ENCODE measurements around the gene SGMS2.

Gene SGMS2

DNA sequence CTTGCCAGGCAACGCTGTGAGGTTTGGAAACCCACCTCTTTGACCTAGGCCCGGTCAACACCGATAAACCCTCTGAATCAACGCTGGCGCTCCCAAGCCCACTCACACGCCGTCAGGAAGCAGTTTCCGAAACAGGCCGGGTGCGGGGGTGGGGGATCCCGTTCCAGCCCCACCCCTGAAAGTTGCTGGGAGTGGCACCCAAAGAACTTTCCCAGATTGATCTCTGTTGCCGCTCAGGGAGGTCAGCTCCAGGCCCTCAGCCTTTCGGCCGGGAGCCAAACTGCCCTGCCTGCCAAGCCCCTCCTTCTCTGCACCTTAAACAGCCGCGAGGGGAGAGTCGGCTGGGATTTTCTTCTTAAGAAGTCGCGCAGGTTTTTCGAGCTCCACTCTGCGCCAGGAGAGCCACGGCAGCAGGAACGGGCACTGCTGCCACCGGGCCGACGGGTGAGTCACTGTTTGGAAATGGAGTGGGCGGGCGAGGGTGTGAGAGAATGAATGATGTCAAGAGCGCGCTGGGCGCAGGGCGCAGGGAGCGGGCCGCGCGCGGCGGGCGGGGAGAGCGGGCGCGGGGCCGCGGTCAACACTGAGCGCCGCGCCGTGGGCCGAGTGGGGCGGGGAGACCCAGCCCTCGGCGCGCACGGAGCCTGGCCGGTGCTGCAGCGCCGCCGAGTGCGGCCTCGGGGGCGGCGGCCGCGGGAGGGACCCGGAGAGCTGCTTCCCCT is at the start of gene SGMS2:
Gene SGMS2 (plus strand): TSS at position 583 of the 722 bp plus-strand sequence. CDS start 70,622 bp downstream, outside the sequence.
- DNase-seq (ENCODE audit: low read depth): peak; percentile 62

DNA sequence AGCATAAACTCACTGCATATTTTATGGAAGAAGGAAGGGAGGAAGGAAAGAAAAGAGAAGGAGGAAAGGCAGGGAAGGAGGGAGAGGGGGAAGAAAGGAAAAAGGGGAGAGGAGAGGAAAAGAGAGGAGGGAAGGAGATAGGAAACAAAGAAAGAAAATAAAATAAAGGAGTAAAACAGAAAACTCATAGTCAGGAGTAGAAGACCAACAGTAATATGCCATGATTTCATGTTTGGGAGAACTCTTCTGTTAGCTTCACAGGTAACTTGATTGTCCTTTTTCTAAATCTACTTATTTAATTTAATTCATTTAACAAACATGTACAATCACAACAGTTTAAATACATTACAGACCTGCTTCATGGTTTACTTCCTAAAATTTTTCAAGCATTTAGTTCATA is 46.8 kb upstream of the SGMS2 start:
- DNase-seq (ENCODE audit: low read depth): no peak

DNA sequence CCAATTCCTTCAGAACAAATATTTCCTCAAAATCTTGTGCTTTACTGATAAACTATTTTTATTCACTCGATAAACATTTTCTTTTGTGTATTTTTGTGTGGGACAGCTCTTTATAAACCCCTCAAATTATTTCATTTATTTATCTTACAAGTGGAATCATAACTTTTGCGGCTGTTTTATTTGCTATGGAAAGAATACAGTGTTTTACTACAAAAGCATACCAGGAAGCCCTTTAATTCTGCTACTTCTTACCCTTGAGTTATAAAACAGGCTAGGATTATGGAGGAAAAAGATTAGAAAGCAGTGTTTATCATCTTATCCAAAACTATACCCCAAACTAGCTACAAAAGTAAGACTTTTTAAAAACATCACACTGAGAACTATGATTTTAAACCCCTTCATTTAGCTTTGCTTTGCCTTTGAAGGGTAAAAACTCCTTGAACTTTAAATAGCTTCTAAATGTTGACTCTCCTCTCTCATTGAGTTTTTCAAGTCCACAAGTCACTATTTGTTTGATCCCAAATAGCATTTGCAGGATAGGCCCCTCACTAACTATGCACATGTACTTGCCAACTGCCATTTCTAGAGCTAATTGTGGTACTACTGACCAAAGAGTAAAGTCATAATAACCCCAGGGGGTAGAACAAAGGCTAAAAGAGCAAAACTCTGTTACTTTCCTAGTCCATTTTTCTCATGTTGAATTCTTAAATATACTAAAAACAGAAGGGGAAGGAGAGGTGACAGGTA is 45.8 kb upstream of the SGMS2 start:
- DNase-seq (ENCODE audit: low read depth): no peak

GRCh38 chr4:107780665-107781064 is 44.1 kb upstream of the SGMS2 start:
- no peak for DNase-seq (ENCODE audit: low read depth)

- DNase-seq (ENCODE audit: low read depth): no peak
These were observed 32.8 kb upstream of the SGMS2 start for GRCh38 chr4:107791902-107792301.

DNA sequence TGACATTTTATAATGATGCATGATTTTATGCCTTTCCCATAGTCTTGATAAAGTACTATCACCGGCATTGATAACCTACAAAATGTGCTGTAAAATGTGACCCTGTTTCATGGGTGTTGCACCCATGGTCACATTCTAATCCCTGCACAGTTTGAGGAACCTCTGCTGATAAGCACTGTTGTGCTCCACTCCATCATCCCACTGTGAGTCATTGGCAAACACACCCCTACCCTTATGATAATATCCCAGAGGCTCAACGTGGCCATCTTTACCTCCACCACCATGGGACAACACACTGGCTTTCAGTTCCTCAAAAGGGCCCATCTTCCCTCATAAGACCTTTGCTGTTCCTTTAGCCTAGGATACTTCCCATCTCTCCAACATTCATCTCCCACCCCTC is 32.0 kb upstream of the SGMS2 start:
- no peak for DNase-seq (ENCODE audit: low read depth)

DNA sequence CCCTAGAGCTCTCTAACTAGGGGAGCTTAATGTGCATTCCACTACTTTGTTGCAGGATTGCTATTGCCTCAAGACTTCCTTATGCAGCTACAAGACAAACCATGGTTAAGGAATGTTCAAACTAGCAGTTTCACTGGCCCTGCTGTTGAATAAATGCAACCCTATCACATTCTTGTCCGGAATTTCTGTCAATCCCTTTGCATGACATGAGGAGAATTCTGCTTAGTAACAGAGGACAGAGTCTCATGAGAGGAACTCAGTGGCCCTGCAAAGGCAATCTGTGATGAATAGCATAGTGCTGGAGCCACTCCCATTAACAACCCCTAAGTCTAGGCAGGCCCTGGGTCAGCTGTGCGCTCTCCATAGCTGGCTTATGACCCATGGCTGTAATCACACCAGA is 30.7 kb upstream of the SGMS2 start:
- no peak for DNase-seq (ENCODE audit: low read depth)

DNA sequence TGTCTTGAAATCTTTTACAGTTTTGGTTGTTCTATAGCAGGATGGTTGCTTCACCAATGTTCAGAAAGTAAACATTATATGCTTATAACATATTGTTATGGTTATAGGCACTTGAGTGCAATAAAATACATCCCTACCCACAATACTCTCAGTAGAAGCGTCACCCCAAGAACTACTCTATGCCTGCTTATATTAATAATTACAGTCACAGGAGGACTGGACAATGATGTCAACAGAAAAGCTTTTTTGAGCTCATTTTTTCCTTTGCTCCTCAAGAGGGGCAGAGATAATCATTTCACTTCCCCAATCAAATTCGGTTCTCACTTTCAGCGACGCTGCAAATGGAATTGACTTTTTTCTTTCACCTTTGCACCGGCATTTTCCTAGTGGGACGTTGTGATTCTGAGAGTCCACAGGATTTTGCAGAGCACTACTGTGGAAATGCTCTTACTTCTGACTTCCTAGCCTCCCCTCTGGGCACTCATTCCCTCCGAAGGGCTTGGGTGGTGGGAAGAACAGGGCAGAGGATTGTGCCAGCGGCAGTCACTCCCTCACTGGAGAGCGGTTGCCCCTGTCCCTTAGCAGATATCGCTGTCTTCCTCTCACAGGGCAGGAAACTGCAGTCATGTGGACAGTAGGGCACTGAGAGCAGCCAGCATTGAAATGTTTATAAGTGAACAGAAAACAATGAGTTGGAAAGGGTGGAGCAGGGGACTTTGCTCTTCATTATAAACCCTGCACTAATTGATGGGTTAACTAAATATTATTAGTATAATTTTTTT is 24.9 kb upstream of the SGMS2 start:
- DNase-seq (ENCODE audit: low read depth): no peak

DNA sequence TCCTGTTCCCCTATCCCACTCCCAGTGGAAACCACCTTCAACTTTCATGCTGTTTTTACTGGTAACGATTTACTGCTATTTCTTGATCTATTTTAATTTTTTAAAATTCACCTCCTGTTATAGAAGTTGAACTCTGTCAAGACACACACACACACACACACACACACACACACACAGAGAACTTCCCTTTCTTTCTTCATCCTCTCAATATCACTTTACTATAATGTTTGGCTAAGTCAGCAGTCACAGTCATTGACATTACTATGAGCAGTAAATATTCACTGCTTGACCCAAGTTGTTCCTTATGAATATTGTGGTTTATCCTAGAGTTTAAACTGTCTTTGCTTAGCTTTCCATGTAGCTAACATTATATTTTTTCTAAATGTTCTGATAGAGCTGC is 24.0 kb upstream of the SGMS2 start:
- no peak for DNase-seq (ENCODE audit: low read depth)

- DNase-seq (ENCODE audit: low read depth): no peak
These were observed 22.9 kb upstream of the SGMS2 start for GRCh38 chr4:107801766-107802211.

DNA sequence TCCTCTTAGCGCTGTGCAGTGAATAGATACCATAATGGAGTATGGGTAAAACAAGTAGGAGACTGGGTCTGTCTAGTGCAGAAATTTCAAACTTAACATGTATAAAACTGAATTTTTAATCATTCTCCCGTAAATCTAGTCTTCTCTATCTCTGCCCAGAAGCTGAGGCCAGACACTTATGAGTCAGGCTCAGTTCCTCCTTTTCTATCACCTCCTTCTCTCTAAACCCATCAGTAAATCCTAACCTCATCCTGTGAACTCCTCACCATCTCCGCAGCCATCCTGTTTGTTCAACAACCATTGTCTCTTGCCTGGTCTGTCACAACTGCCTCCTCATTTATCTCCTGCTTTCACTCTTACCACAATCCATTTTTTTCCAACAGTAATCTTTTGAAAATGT is 19.8 kb upstream of the SGMS2 start:
- no peak for DNase-seq (ENCODE audit: low read depth)

- DNase-seq (ENCODE audit: low read depth): no peak
These were observed 18.5 kb upstream of the SGMS2 start for GRCh38 chr4:107806196-107806595.

DNA sequence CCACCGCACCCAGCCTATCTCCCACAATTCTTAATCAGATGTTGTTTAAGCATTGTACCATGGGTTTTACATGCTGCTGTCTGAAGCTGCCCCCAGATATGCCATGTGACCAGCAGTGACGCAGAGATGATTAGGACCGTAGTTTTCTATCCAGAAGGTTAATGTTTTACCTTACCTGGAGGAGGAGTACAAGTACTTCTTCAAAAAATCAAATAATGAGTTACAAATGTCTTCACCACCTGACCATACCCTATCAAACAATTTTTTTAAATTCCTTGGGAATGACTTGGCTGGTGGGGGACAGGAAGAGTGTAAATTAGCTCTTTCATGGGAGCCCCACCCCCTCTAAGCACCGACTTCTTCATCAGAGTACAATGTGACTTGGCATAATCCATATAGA is 16.2 kb upstream of the SGMS2 start:
- DNase-seq (ENCODE audit: low read depth): no peak

DNA sequence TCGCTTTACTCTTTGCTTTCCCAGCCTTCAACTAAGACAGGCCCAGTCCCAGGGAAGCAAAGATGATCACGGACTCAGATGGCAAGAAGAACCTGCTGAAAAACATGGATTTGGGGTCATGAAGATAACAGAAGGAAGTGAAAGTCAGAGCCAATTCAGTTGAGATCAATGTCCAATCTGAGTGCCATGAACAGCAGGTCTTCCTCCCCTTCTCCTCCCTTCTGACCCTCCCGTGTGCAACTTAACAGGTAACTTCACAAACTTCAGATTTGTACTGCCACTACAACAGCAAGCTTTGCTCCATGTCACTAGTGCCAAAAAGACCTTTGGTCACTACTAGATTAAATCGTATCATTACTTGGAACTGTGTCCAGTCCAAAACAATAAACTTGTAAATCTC is 15.5 kb upstream of the SGMS2 start:
- no peak for DNase-seq (ENCODE audit: low read depth)

- DNase-seq (ENCODE audit: low read depth): no peak
These were observed 10.0 kb upstream of the SGMS2 start for GRCh38 chr4:107814758-107815157.

- DNase-seq (ENCODE audit: low read depth): no peak
These were observed 9.6 kb upstream of the SGMS2 start for GRCh38 chr4:107815158-107815557.

- no peak for DNase-seq (ENCODE audit: low read depth)
These were observed 6.3 kb upstream of the SGMS2 start for GRCh38 chr4:107818301-107818910.

- no peak for DNase-seq (ENCODE audit: low read depth)
These were observed 822 bp upstream of the SGMS2 start for GRCh38 chr4:107823870-107824349.

DNA sequence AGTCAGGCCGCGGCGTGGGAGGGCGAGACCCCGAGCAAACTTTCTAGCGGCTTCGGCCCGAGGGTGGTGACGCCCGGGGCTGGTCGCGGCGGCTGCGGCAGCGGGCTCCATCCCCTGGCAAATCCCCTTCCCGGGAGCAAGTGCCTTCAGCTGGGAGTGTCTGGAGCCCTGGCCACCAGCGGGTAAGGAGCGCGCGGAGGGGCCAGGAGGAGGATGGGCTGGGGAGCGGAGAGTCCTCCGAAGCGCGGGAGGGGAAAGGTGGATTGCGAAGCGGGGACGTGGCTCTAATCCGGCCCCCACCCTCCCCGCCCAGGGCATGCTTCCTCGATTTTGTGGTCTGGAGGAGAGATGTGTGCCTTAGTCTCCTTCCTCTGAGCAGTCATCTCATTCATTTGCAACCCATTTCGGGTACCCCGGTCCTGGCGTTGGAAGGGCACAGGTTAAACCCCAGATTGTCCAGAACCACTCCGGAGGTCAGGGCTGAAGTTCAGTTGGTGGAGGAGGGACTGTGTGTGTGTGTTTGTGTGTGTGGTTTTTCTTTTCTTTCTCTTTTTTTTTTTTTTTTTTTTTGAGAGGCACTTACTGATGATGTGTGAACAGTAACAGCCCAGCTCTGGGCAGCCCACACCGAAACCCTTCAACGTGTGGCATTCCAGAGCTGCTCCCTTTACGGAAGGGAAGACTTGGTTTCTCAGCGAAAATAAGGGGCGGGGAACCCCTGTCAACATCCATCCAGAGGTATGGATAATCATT is 516 bp downstream of the SGMS2 start:
- no peak for DNase-seq (ENCODE audit: low read depth)

DNA sequence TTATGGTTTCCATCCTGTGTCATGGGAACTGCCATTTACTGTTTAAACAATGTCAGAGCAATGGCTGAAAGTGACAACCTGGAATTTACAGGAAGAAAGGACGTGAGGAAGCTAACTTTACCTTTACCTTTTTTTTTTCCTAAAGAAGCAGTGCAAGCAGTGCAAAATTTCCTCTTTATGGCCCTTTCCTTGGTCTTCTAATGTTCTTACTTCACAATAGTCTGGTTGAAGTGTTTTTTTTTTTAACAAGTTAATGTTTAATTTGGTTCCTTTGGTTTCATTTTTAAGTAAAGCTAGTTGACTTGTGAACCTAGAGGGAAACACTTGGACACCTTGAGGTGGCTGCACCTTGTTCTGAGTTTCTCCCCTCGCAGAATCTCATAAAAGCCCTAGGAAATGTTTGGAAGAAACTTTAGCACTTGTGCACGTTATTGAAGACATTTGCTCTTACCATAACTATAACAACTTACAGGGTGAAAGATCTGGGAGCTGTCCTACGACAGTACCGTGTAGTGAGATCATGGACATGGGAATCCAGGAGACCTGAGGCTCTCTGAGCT is 1.8 kb downstream of the SGMS2 start:
- no peak for DNase-seq (ENCODE audit: low read depth)
